ENCODE measurements around the gene CD300LB.
"Not testable (repeated sequence)": the region's sequence is repeated elsewhere in the genome, so short reads cannot be mapped to it uniquely, and the experiment has no call there.

DNA sequence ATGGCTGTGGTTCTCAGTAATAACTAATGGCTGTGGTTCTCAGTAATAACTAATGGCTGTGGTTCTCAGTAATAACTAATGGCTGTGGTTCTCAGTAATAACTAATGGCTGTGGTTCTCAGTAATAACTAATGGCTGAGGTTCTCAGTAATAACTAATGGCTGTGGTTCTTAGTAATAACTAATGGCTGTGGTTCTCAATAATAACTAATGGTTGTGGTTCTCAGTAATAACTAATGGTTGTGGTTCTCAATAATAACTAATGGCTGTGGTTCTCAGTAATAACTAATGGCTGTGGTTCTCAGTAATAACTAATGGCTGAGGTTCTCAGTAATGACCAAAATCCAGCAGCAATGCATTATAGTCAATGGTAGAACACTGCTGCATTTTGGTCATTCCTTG is 42.4 kb upstream of the CD300LB start:
- TF ChIP-seq POLR2A (IDR thresholded peaks at IDR 0.05; ENCODE audit: low read depth, low read length); POLR2AphosphoS5 (IDR thresholded peaks at IDR 0.05; ENCODE audit: low read depth, low read length); TAF1 (IDR thresholded peaks at IDR 0.05; ENCODE audit: borderline replicate concordance, low read depth, low read length): not testable (repeated sequence)

Data from GM12892 (cell line).